Body of pancreas (tissue), 4 donors: ENCODE measurements around the gene FBXL22.

Source experiments
- CTCF ChIP-seq, 7 experiments: fragments of 450-650 bp in 4 of 7; fragments of 200-600 bp in 3 of 7; sonication (generic) in 3 of 7; IDR thresholded peaks; one replicate each; pipeline ENCODE4 v1.5.1; 2016 to 2019; ENCODE audit warnings: antibody characterized with exemption in 7 of 7
- POLR2A ChIP-seq, 3 donors: fragments of 450-650 bp; IDR thresholded peaks; one replicate each; pipeline ENCODE4 v1.6.1; 2016; ENCODE audit warnings: antibody characterized with exemption in 3 of 3, mild to moderate bottlenecking in 2 of 3

DNA sequence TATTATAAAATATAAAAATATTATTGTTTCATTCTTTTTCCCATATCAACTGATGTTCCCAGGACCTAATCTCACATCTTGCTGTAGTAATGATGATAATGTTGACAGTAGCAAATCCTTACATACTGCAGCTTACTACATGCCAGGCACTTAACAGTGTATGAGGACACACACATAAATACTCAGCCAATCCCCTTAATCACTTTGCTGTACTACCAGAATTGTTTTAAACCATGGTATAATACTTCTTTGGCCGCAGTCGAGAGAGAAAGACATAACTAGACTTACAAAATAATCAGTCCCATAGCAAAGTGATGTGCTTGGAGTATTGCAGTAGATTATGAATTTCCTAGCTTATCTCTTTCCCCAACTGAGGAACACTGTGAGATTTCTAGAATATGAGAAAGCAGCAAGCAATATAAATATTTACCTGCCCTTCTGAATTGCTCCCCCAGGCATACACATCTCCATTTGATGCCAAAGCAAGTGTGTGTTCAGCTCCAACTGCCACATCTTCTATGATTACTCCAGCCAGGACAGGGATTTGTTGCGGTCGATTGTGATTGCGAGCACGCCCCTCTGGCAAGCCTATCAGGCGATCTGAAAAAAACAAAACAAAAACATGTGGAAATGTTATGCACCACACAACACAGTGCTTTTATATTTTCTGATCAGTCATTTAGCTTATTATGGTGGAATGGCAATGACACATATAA, 33.0 kb downstream of the FBXL22 start:
- TF ChIP-seq CTCF (IDR thresholded peaks at IDR 0.05), result no peak
- no peak for TF ChIP-seq POLR2A (IDR thresholded peaks at IDR 0.05)
